C4-2B (cell line): ENCODE measurements around the gene ABHD17C.

Experiments used
- CTCF ChIP-seq: fragments of 450-650 bp; conservative IDR thresholded peaks from 2 replicates; pipeline ENCODE4 v1.5.1; 2017; ENCODE audit warnings: mild to moderate bottlenecking
- ZFX ChIP-seq: fragments of 450-650 bp; IDR thresholded peaks from 2 replicates; pipeline ENCODE4 v1.6.1; 2017

GRCh38 chr15:80752204-80752603 lies 57.1 kb downstream of the ABHD17C start:
- TF ChIP-seq CTCF: no peak
- TF ChIP-seq ZFX: no peak
